BJ (cell line): Measurements from ENCODE around the gene ACTMAP. TPM values are rescaled to one million over a fixed set of nuclear protein-coding genes. Genes with fewer than 3 reads are reported as not detected.

ENCODE experiments used
- CTCF ChIA-PET: fragments of 350-600 bp; formaldehyde crosslinking; extraction: SDS; loops from one replicate; lab custom pipeline; 2021; ENCODE audit warnings: antibody characterized with exemption, inconsistent platforms; lab: Yijun Ruan, JAX
- POLR2A ChIA-PET: fragments of 300-600 bp; sonication (Branson Sonifier 250); formaldehyde crosslinking; extraction: SDS; loops from one replicate; lab custom pipeline; 2021; ENCODE audit warnings: antibody characterized with exemption; lab: Charles Lee
- DNase-seq: peaks from one replicate; pipeline ENCODE4 v3.0.0-alpha.2; 2011; ENCODE audit warnings: low read depth
- H3K27me3 ChIP-seq: 2 replicates; pipeline ENCODE4 v1.6.0; 2011; ENCODE audit warnings: low read length; ENCODE audit not compliant: control insufficient read depth, insufficient read depth
- H3K36me3 ChIP-seq: 2 replicates; pipeline ENCODE4 v1.5.1; 2011; ENCODE audit warnings: low read length; ENCODE audit not compliant: control insufficient read depth, insufficient read depth
- H3K4me3 ChIP-seq: 2 replicates; pipeline ENCODE4 v1.5.1; 2011; ENCODE audit warnings: low read depth, mild to moderate bottlenecking, control low read depth, low read length
- CTCF ChIP-seq: IDR thresholded peaks from 2 replicates; pipeline ENCODE4 v1.5.1; 2011; ENCODE audit warnings: low read depth, mild to moderate bottlenecking, control low read depth, inconsistent platforms, low read length, moderate library complexity; ENCODE audit not compliant: insufficient read depth
- polyA plus RNA-seq: library from polyadenylated mRNA; depleted of rRNA; stranded (reverse); fragments of >200 nt; gene quantifications from 2 replicates; pipeline ENCODE4 v1.2.3, GENCODE V29; 2011

The ACTMAP gene
- polyA plus RNA-seq, 1 experiment: 5.5 TPM

GRCh38 chr19:40702337-40703012 lies 47.8 kb downstream of the ACTMAP start:
- ChIA-PET POLR2A (interaction anchor here (0.5 kb wide), 1 partner anchor 663 kb away, joined by 13 read pairs; no protein-coding TSS in a partner anchor), CTCF (interaction anchor here (0.8 to 1.7 kb wide), 5 partner anchors 11 to 106 kb away, joined by 3 to 9 read pairs (median 4); partner anchors contain the start of gene NUMBL)
- no peak for DNase-seq
- TF ChIP-seq CTCF: peak; percentile 55
- Histone ChIP-seq H3K27me3 (no peaks in the 10 kb centered on the region), H3K36me3 (peaks cover 29% of the 10 kb centered on the region), H3K4me3 (no peak overlapping the region)

DNA sequence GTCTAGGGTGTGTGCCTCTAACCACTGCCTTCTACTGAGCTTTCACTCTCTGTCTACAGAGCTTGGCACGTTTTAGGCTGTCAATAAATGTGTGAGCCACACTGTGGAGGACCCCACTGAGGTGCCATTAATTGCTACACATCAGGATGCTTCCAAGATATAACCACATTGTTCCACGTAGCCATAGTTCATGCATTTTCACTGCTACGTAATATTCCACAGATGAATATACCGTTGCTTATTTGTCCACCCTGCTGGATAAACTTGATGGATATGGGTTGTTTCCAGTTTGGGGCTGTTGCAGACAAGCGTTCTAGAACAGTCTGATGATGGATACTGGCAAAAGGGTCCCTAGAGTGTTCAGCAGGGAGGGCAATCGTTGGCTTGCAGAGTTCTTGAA lies 48.5 kb downstream of the ACTMAP start:
- peaks cover 29% of the 10 kb centered on the region for H3K36me3 ChIP-seq

GRCh38 chr19:40700083-40700482 lies 50.2 kb downstream of the ACTMAP start:
- ChIA-PET POLR2A (no interaction called here), CTCF (interaction anchor here (0.7 to 1.6 kb wide), 2 partner anchors 9 to 234 kb away, joined by 3 to 4 read pairs; partner anchors contain the start of genes BLVRB and NUMBL)
- TF ChIP-seq CTCF: no peak
- Histone ChIP-seq H3K4me3 (no peak overlapping the region), H3K36me3 (peaks cover 32% of the 10 kb centered on the region), H3K27me3 (no peaks in the 10 kb centered on the region)
- no peak for DNase-seq

More for the DNA sequence above, 48.5 kb downstream of the ACTMAP start:
- DNase-seq: no peak
- no peak overlapping the region for H3K4me3 ChIP-seq
- TF ChIP-seq CTCF: no peak
- ChIA-PET CTCF (interaction anchor here (0.6 to 1.7 kb wide), 5 partner anchors 8 to 97 kb away, joined by 3 to 9 read pairs (median 5); partner anchors contain the start of genes EGLN2 and NUMBL), POLR2A (interaction anchor here (0.6 kb wide), 1 partner anchor 11 kb away, joined by 3 read pairs; no protein-coding TSS in a partner anchor)
- H3K27me3 ChIP-seq: no peaks in the 10 kb centered on the region

- no peak overlapping the region for H3K4me3 ChIP-seq
- ChIA-PET CTCF (no interaction called here), POLR2A (no interaction called here)
- peaks cover 27% of the 10 kb centered on the region for H3K36me3 ChIP-seq
- TF ChIP-seq CTCF: no peak
- DNase-seq: no peak
- no peaks in the 10 kb centered on the region for H3K27me3 ChIP-seq
These were observed 53.3 kb downstream of the ACTMAP start for GRCh38 chr19:40697007-40697406.

DNA sequence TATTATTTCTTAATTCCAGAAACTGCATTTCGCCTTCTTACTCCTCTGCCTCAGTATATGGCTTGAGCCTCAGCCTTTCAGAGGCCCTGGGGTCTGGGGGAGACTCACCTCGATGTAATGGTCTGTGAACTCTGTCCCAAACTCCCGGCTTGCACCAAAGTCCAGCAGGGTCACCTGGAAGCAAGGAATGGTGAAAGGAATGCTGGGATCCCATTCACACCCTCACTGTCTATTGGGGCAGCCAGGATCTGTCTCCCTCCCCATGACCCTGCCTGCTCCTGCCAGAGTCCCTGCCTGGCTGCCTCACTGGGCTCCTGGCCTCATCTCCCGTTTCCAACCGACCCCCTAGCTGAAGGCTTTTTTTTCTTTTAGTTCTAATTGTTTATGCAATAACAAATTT lies 54.4 kb downstream of the ACTMAP start:
- no peak for DNase-seq
- Histone ChIP-seq H3K27me3 (no peaks in the 10 kb centered on the region), H3K4me3 (no peak overlapping the region), H3K36me3 (peaks cover 29% of the 10 kb centered on the region)
- ChIA-PET POLR2A (no interaction called here), CTCF (interaction anchor here (0.6 kb wide), 1 partner anchor 28 kb away, joined by 3 read pairs; no protein-coding TSS in a partner anchor)
- no peak for TF ChIP-seq CTCF
